Measurements from ENCODE around the gene RAB11FIP3. TPM values are rescaled to one million over a fixed set of nuclear protein-coding genes. Genes with fewer than 3 reads are reported as not detected.

RAB11FIP3 gene
- total and polyA plus RNA-seq, 2 of the 13 experiments (the other 11 are each of a cell fraction or from before 2014, with no cell fraction given): 34.3 to 57.6 TPM

- TF ChIP-seq PBX2 (CRISPR knock-in tag; IDR thresholded peaks at IDR 0.05) (no peak; the same call in 1 of the 2 replicates), ZNF577 (CRISPR knock-in tag; IDR thresholded peaks at IDR 0.05; ENCODE audit: borderline replicate concordance, low read depth) (no peak), KMT2A (CRISPR knock-in tag; IDR thresholded peaks at IDR 0.05) (no peak; the same call in 1 of the 2 replicates), ZBTB21 (CRISPR knock-in tag; IDR thresholded peaks at IDR 0.05) (no peak), NFAT5 (CRISPR knock-in tag; IDR thresholded peaks at IDR 0.05) (peak; percentile 29; the same call in 1 of the 2 replicates), KLF16 (CRISPR knock-in tag; IDR thresholded peaks at IDR 0.05) (peak in 1 of 2 experiments; percentile 40; a peak in 2 of 4 replicates), HDAC2 (CRISPR knock-in tag; IDR thresholded peaks at IDR 0.05) (peak; percentile 80), RBM22 (optimal IDR thresholded peaks at IDR 0.05; ENCODE audit: low read length) (no peak), HINFP (CRISPR knock-in tag; IDR thresholded peaks at IDR 0.05; ENCODE audit: low read depth) (no peak), ZNF652 (CRISPR knock-in tag; IDR thresholded peaks at IDR 0.05; ENCODE audit: borderline replicate concordance, low read depth) (no peak), POLR2G (IDR thresholded peaks at IDR 0.05; ENCODE audit: low read depth, low read length) (peak; percentile 72), ZNF484 (CRISPR knock-in tag; IDR thresholded peaks at IDR 0.05; ENCODE audit: borderline replicate concordance, low read depth) (no peak), HNRNPH1 (optimal IDR thresholded peaks at IDR 0.05; ENCODE audit: low read depth, low read length) (no peak), EED (CRISPR knock-in tag; IDR thresholded peaks at IDR 0.05) (peak; percentile 15; the same call in 1 of the 2 replicates), ZNF274 (CRISPR knock-in tag; IDR thresholded peaks at IDR 0.05) (0 out of 2 replicates have a peak, but pooled peaks have one; percentile 72), GPN1 (CRISPR knock-in tag; IDR thresholded peaks at IDR 0.05; ENCODE audit: borderline replicate concordance) (no peak), JUND (CRISPR knock-in tag; IDR thresholded peaks at IDR 0.05) (0 out of 2 replicates have a peak, but pooled peaks have one; percentile 9), CC2D1A (CRISPR knock-in tag; IDR thresholded peaks at IDR 0.05) (no peak), ZNF597 (CRISPR knock-in tag; IDR thresholded peaks at IDR 0.05) (no peak), ZNF329 (CRISPR knock-in tag; IDR thresholded peaks at IDR 0.05; ENCODE audit: low read depth) (no peak), ETV6 (CRISPR knock-in tag; conservative IDR thresholded peaks at IDR 0.05) (no peak)
Measured at GRCh38 chr16:502179-502943, 76.9 kb downstream of the RAB11FIP3 start (continued).
